MM.1S (cell line): ENCODE results near the gene ESR2.

ENCODE experiments used
- DNase-seq: peaks from one replicate; pipeline ENCODE4 v3.0.0-alpha.2; 2015
- H2AFZ ChIP-seq: fragments of 300-600 bp; sonication (generic); 2 replicates; pipeline ENCODE4 v1.6.0; 2016; ENCODE audit warnings: antibody characterized with exemption, low read length
- H3F3A ChIP-seq: fragments of 300-600 bp; sonication (generic); 2 replicates; pipeline ENCODE4 v1.6.1; 2016; ENCODE audit warnings: mild to moderate bottlenecking, antibody characterized with exemption, low read length, moderate library complexity, mixed read lengths; ENCODE audit not compliant: insufficient read depth
- H3K27ac ChIP-seq: fragments of 300-600 bp; sonication (generic); 2 replicates; pipeline ENCODE4 v1.5.1; 2016; ENCODE audit warnings: mild to moderate bottlenecking, low read length
- H3K27me3 ChIP-seq: fragments of 300-600 bp; sonication (generic); replicated peaks from 2 replicates; pipeline ENCODE4 v1.6.0; 2016; ENCODE audit warnings: low read length; ENCODE audit not compliant: insufficient read depth
- H3K36me3 ChIP-seq: fragments of 300-600 bp; sonication (generic); replicated peaks from 2 replicates; pipeline ENCODE4 v1.6.1; 2016; ENCODE audit warnings: mild to moderate bottlenecking, low read length, mixed read lengths; ENCODE audit not compliant: insufficient read depth
- H3K4me1 ChIP-seq: fragments of 300-600 bp; sonication (generic); 2 replicates; pipeline ENCODE4 v1.6.1; 2016; ENCODE audit warnings: low read length, mixed read lengths
- H3K4me2 ChIP-seq: fragments of 300-600 bp; sonication (generic); 2 replicates; pipeline ENCODE4 v1.6.0; 2016; ENCODE audit warnings: low read depth, low read length
- H3K4me3 ChIP-seq: fragments of 300-600 bp; sonication (generic); 2 replicates; pipeline ENCODE4 v1.5.1; 2016; ENCODE audit warnings: low read length, mixed read lengths
- H3K79me2 ChIP-seq: fragments of 300-600 bp; sonication (generic); 2 replicates; pipeline ENCODE4 v1.6.1; 2016; ENCODE audit warnings: mixed run types, low read length, mixed read lengths
- H3K9ac ChIP-seq: fragments of 300-600 bp; sonication (generic); 2 replicates; pipeline ENCODE4 v1.6.1; 2016; ENCODE audit warnings: low read length, mixed read lengths
- H3K9me2 ChIP-seq: fragments of 300-600 bp; sonication (generic); replicated peaks from 2 replicates; pipeline ENCODE4 v1.6.1; 2016; ENCODE audit warnings: mild to moderate bottlenecking, low read length, mixed read lengths; ENCODE audit not compliant: insufficient read depth
- H3K9me3 ChIP-seq: fragments of 300-600 bp; sonication (generic); replicated peaks from 2 replicates; pipeline ENCODE4 v1.6.1; 2016; ENCODE audit warnings: mild to moderate bottlenecking, low read length, mixed read lengths; ENCODE audit not compliant: insufficient read depth
- H4K20me1 ChIP-seq: fragments of 300-600 bp; sonication (generic); 2 replicates; pipeline ENCODE4 v1.6.1; 2016; ENCODE audit warnings: mild to moderate bottlenecking, low read length, moderate library complexity, mixed read lengths; ENCODE audit not compliant: insufficient read depth
- CTCF ChIP-seq: fragments of 300-600 bp; sonication (generic); IDR thresholded peaks from 2 replicates; pipeline ENCODE4 v1.5.1; 2016; ENCODE audit warnings: antibody characterized with exemption, low read length, mixed read lengths
- EZH2 ChIP-seq: fragments of 300-600 bp; sonication (generic); optimal IDR thresholded peaks from 2 replicates; pipeline ENCODE3; 2017; ENCODE audit warnings: low read depth, mild to moderate bottlenecking, antibody characterized with exemption, low read length, mixed read lengths
- EZH2phosphoT487 ChIP-seq: fragments of 300-600 bp; sonication (generic); IDR thresholded peaks from 2 replicates; pipeline ENCODE4 v1.6.1; 2018; ENCODE audit warnings: antibody characterized with exemption, low read length

Gene ESR2

GRCh38 chr14:64194404-64194803 is 99.8 kb downstream of the ESR2 start:
- H3K9me3 ChIP-seq, result no peaks in the 10 kb centered on the region
- H3K36me3 ChIP-seq, result no peaks in the 10 kb centered on the region
- no peak overlapping the region for H3K9ac ChIP-seq
- H3K4me1 ChIP-seq, result peaks cover 15% of the 10 kb centered on the region
- H3K27ac ChIP-seq, result peak overlapping the region; percentile 8; the same call in 1 of the 2 replicates
- DNase-seq, result no peak
- 0 out of 2 replicates have a peak overlapping the region, but pooled peaks have one; percentile 2 for H3K4me2 ChIP-seq
- no peak overlapping the region for H3K4me3 ChIP-seq
- H4K20me1 ChIP-seq, result no peaks in the 10 kb centered on the region
- H3K9me2 ChIP-seq, result no peaks in the 10 kb centered on the region
- no peaks in the 10 kb centered on the region for H3K79me2 ChIP-seq
- TF ChIP-seq CTCF (no peak), EZH2 (no peak), EZH2phosphoT487 (no peak)
- H3K27me3 ChIP-seq, result no peaks in the 10 kb centered on the region
- no peak overlapping the region for H2AFZ ChIP-seq
- H3F3A ChIP-seq, result no peaks in the 10 kb centered on the region

GRCh38 chr14:64193821-64194220 is 100.3 kb downstream of the ESR2 start:
- Histone ChIP-seq H4K20me1 (no peaks in the 10 kb centered on the region), H3K36me3 (no peaks in the 10 kb centered on the region), H3K79me2 (no peaks in the 10 kb centered on the region), H3K4me2 (no peak overlapping the region), H3K9me2 (no peaks in the 10 kb centered on the region), H3K27ac (no peak overlapping the region), H2AFZ (no peak overlapping the region), H3K4me3 (no peak overlapping the region), H3K4me1 (peaks cover 15% of the 10 kb centered on the region), H3F3A (no peaks in the 10 kb centered on the region), H3K9me3 (no peaks in the 10 kb centered on the region), H3K27me3 (no peaks in the 10 kb centered on the region), H3K9ac (no peak overlapping the region)
- no peak for TF ChIP-seq EZH2phosphoT487
- no peak for TF ChIP-seq EZH2
- TF ChIP-seq CTCF, result no peak
- no peak for DNase-seq

- Histone ChIP-seq H3K9me2 (no peaks in the 10 kb centered on the region), H3K9me3 (no peaks in the 10 kb centered on the region), H2AFZ (no peak overlapping the region), H3K27ac (no peak overlapping the region), H3K4me1 (peaks cover 15% of the 10 kb centered on the region), H3K79me2 (no peaks in the 10 kb centered on the region), H3K9ac (no peak overlapping the region), H3K4me3 (no peak overlapping the region), H4K20me1 (no peaks in the 10 kb centered on the region), H3K4me2 (no peak overlapping the region), H3K36me3 (no peaks in the 10 kb centered on the region), H3F3A (no peaks in the 10 kb centered on the region), H3K27me3 (no peaks in the 10 kb centered on the region)
- TF ChIP-seq EZH2phosphoT487 (no peak), EZH2 (no peak), CTCF (no peak)
- no peak for DNase-seq
Measured at GRCh38 chr14:64191756-64192155, 102.4 kb downstream of the ESR2 start.
